ENCODE measurements around the gene SUN1.

GRCh38 chr7:844514-844913 is 12.2 kb downstream of the SUN1 start:
- TF ChIP-seq CTCF (tag by site-specific recombination; IDR thresholded peaks at IDR 0.05) (no peak), ZNF274 (IDR thresholded peaks at IDR 0.05; ENCODE audit: low read length) (no peak), ZNF274 (tag by site-specific recombination; IDR thresholded peaks at IDR 0.05; ENCODE audit: borderline replicate concordance) (no peak), ZBTB48 (tag by site-specific recombination; IDR thresholded peaks at IDR 0.05) (no peak), ZNF248 (tag by site-specific recombination; IDR thresholded peaks at IDR 0.05) (no peak), ZNF558 (tag by site-specific recombination; IDR thresholded peaks at IDR 0.05) (no peak), KLF9 (tag by site-specific recombination; IDR thresholded peaks at IDR 0.05; ENCODE audit: low read depth) (no peak), SP2 (tag by site-specific recombination; IDR thresholded peaks at IDR 0.05) (no peak), ZIC2 (tag by site-specific recombination; IDR thresholded peaks at IDR 0.05) (no peak), ZNF645 (tag by site-specific recombination; IDR thresholded peaks at IDR 0.05) (no peak), ZNF423 (tag by site-specific recombination; IDR thresholded peaks at IDR 0.05) (no peak)

Measured in HEK293 (cell line).